ENCODE data around the gene BCL7C. TPM values are rescaled to one million over a fixed set of nuclear protein-coding genes. Genes with fewer than 3 reads are reported as not detected.
A peak's percentile ranks its signal among the peaks of the same experiment; 100 is the strongest.

BCL7C gene
- polyA plus RNA-seq, 1 donor from 2014 or later, result 39.2 TPM

DNA sequence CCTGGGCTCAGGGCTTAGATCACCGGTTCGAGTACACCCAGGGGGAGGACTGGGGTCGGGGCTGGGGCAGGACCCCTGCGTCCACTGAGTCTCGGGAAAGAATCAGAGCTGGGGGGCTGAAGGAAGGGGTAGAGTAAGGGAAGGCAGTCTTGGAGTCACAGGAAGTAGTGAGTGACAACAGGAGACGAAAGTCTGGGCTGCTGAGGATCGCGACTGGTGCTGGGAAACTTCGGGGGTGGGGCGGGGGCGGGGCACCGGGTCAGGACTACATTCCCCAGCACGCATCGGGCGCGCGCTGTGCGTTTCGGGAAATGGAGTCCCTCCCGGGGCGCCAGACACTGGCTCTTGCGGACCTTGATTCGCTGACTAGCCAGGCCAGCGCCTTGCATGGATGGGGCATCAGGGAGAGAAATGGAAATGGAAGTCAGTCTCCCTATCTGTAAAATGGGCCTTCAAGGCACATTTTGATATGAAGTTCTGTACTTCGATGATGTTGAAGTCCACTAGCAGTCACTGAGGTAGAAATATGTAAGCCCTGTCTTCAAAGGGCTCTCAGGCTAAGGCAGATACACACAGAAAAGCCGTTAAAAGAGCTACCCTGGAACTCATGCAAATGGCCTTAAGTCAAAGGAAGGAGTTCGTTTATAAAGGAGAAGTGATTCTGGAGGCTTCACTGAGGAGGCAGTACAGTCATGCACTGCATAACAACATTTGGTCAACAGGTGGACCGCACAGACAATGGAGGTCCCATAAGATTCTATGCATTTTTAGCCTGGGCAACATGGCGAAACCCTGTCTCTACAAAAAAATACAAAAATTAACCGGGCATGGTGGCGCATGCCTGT, 3.2 kb upstream of the BCL7C start:
- H3K9me3 ChIP-seq (ENCODE audit: low read length), result no peaks in the 10 kb centered on the region
- no peaks in the 10 kb centered on the region for H3K36me3 ChIP-seq (ENCODE audit: insufficient read depth, low read length)
- H3K27ac ChIP-seq (ENCODE audit: low read length), result no peak overlapping the region
- H3K4me2 ChIP-seq (ENCODE audit: low read length), result no peak overlapping the region
- no peak overlapping the region for H2AFZ ChIP-seq (ENCODE audit: low read depth, low read length)
- H3K9me2 ChIP-seq (ENCODE audit: insufficient read depth, low read length), result no peaks in the 10 kb centered on the region
- peaks cover 4% of the 10 kb centered on the region for H3K79me2 ChIP-seq (replicated peaks; ENCODE audit: insufficient read depth, low read length)
- no peaks in the 10 kb centered on the region for H4K20me1 ChIP-seq (ENCODE audit: insufficient read depth)
- H3K27me3 ChIP-seq (ENCODE audit: insufficient read depth, low read depth, low read length), result no peaks in the 10 kb centered on the region
- H3K9ac ChIP-seq (ENCODE audit: low read length), result no peak overlapping the region
- TF ChIP-seq SMC3 (conservative IDR thresholded peaks at IDR 0.05; ENCODE audit: poor library complexity) (no peak), TAF1 (IDR thresholded peaks at IDR 0.05; ENCODE audit: low read depth) (no peak), MXI1 (conservative IDR thresholded peaks at IDR 0.05; ENCODE audit: poor library complexity, severe bottlenecking) (no peak), POLR2AphosphoS5 (IDR thresholded peaks at IDR 0.05) (no peak), RAD21 (conservative IDR thresholded peaks at IDR 0.05) (no peak), EZH2 (IDR thresholded peaks at IDR 0.05; ENCODE audit: borderline replicate concordance, insufficient read depth, low read length, poor library complexity, severe bottlenecking) (no peak), EP300 (conservative IDR thresholded peaks at IDR 0.05; ENCODE audit: poor library complexity, severe bottlenecking) (no peak)
- TF ChIP-seq, protein P1, sequence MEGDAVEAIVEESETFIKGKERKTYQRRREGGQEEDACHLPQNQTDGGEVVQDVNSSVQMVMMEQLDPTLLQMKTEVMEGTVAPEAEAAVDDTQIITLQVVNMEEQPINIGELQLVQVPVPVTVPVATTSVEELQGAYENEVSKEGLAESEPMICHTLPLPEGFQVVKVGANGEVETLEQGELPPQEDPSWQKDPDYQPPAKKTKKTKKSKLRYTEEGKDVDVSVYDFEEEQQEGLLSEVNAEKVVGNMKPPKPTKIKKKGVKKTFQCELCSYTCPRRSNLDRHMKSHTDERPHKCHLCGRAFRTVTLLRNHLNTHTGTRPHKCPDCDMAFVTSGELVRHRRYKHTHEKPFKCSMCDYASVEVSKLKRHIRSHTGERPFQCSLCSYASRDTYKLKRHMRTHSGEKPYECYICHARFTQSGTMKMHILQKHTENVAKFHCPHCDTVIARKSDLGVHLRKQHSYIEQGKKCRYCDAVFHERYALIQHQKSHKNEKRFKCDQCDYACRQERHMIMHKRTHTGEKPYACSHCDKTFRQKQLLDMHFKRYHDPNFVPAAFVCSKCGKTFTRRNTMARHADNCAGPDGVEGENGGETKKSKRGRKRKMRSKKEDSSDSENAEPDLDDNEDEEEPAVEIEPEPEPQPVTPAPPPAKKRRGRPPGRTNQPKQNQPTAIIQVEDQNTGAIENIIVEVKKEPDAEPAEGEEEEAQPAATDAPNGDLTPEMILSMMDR (IDR thresholded peaks at IDR 0.05; ENCODE audit: poor library complexity, severe bottlenecking), result no peak
- TF ChIP-seq, protein P2, sequence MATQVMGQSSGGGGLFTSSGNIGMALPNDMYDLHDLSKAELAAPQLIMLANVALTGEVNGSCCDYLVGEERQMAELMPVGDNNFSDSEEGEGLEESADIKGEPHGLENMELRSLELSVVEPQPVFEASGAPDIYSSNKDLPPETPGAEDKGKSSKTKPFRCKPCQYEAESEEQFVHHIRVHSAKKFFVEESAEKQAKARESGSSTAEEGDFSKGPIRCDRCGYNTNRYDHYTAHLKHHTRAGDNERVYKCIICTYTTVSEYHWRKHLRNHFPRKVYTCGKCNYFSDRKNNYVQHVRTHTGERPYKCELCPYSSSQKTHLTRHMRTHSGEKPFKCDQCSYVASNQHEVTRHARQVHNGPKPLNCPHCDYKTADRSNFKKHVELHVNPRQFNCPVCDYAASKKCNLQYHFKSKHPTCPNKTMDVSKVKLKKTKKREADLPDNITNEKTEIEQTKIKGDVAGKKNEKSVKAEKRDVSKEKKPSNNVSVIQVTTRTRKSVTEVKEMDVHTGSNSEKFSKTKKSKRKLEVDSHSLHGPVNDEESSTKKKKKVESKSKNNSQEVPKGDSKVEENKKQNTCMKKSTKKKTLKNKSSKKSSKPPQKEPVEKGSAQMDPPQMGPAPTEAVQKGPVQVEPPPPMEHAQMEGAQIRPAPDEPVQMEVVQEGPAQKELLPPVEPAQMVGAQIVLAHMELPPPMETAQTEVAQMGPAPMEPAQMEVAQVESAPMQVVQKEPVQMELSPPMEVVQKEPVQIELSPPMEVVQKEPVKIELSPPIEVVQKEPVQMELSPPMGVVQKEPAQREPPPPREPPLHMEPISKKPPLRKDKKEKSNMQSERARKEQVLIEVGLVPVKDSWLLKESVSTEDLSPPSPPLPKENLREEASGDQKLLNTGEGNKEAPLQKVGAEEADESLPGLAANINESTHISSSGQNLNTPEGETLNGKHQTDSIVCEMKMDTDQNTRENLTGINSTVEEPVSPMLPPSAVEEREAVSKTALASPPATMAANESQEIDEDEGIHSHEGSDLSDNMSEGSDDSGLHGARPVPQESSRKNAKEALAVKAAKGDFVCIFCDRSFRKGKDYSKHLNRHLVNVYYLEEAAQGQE (IDR thresholded peaks at IDR 0.05; ENCODE audit: borderline replicate concordance), result no peak
- H3K4me3 ChIP-seq (ENCODE audit: low read length), result peak overlapping the region; percentile 46
- peaks cover 5% of the 10 kb centered on the region for H3F3A ChIP-seq (ENCODE audit: insufficient read depth, low read length, poor library complexity, severe bottlenecking)

DNA sequence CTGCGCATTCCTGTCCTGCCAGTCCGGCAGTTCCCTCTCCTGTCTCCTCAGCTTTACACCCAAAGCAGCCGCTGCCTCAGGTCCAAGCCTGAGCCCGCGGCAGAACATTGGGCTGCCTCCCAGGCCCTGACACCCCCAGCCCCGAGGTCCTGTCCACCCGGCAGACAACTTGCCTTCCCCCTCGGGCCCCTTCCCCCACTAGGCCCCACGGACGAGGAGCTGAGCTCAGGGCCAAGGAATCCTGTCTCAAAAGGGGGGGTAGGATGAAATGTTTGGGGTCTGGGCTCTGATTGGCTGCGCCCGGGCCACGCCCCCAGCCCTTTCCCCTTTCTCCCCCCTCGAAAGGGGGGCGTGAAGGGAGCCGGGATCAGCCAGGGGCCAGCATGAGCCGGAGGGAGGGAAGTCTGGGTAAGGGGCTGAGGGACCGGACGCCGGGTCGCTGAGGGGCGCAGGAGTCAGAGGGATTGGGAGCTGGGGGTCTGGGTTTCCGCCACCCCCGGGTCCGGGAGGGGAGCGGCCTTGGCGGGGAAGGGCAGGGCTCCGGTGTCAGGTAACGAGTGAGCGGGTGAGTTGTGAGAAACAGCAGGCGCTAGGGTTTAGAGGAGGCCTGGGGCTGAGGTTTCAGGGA, 2.5 kb upstream of the BCL7C start, which contains the start of gene CTF1:
CTF1 (plus strand) TSS at position 354 of the 628 bp plus-strand sequence; CDS start at position 384, 30 bp downstream.
- TF ChIP-seq EP300 (conservative IDR thresholded peaks at IDR 0.05; ENCODE audit: poor library complexity, severe bottlenecking) (no peak), RAD21 (conservative IDR thresholded peaks at IDR 0.05) (no peak), TAF1 (IDR thresholded peaks at IDR 0.05; ENCODE audit: low read depth) (no peak), POLR2AphosphoS5 (IDR thresholded peaks at IDR 0.05) (no peak), EZH2 (IDR thresholded peaks at IDR 0.05; ENCODE audit: borderline replicate concordance, insufficient read depth, low read length, poor library complexity, severe bottlenecking) (no peak), MXI1 (conservative IDR thresholded peaks at IDR 0.05; ENCODE audit: poor library complexity, severe bottlenecking) (no peak), SMC3 (conservative IDR thresholded peaks at IDR 0.05; ENCODE audit: poor library complexity) (no peak)
- TF ChIP-seq, protein P1 (IDR thresholded peaks at IDR 0.05; ENCODE audit: poor library complexity, severe bottlenecking), result no peak
- H3K9ac ChIP-seq (ENCODE audit: low read length), result no peak within 1 kb of the TSS
- H3K4me3 ChIP-seq (ENCODE audit: low read length), result peak within 1 kb of the TSS; percentile 46
- peaks cover 4% of the 10 kb centered on the region for H3K79me2 ChIP-seq (replicated peaks; ENCODE audit: insufficient read depth, low read length)
- no peak within 1 kb of the TSS for H3K4me2 ChIP-seq (ENCODE audit: low read length)
- no peaks in the 10 kb centered on the region for H3K36me3 ChIP-seq (ENCODE audit: insufficient read depth, low read length)
- H3K9me3 ChIP-seq (ENCODE audit: low read length), result no peaks in the 10 kb centered on the region
- no peaks in the 10 kb centered on the region for H3K27me3 ChIP-seq (ENCODE audit: insufficient read depth, low read depth, low read length)
- H3K27ac ChIP-seq (ENCODE audit: low read length), result no peak within 1 kb of the TSS
- no peaks in the 10 kb centered on the region for H4K20me1 ChIP-seq (ENCODE audit: insufficient read depth)
- peaks cover 5% of the 10 kb centered on the region for H3F3A ChIP-seq (ENCODE audit: insufficient read depth, low read length, poor library complexity, severe bottlenecking)
- H2AFZ ChIP-seq (ENCODE audit: low read depth, low read length), result no peak within 1 kb of the TSS
- no peaks in the 10 kb centered on the region for H3K9me2 ChIP-seq (ENCODE audit: insufficient read depth, low read length)

Measured in neural cell (in vitro differentiated cells).